Measurements from ENCODE around the gene AIFM2. TPM values are rescaled to one million over a fixed set of nuclear protein-coding genes. Genes with fewer than 3 reads are reported as not detected.

The AIFM2 gene
- total RNA-seq, 4 donors from 2014 or later = 11.8 to 23.3 (median 16.9) TPM

GRCh38 chr10:70135684-70136083 is 3.1 kb upstream of the AIFM2 start:
- Histone ChIP-seq H3K4me1 (peaks cover 0 to 26% (median 9%) of the 10 kb centered on the region in 3 donors), H3K36me3 (peaks cover 0 to 19% of the 10 kb centered on the region in 2 donors), H3K27ac (no peak overlapping the region), H3K4me3 (no peak overlapping the region), H3K9me3 (no peaks in the 10 kb centered on the region), H3K27me3 (no peaks in the 10 kb centered on the region)
- ATAC-seq = no peak
- 67 to 71% methylated on average over 1 to 6 of the region's 7 CpGs for WGBS, 2 donors (ENCODE audit: low coverage in 1 of 2)
- no peak for TF ChIP-seq CTCF (IDR thresholded peaks at IDR 0.05)
- no peak for TF ChIP-seq EP300 (IDR thresholded peaks at IDR 0.05)
- TF ChIP-seq POLR2AphosphoS5 (IDR thresholded peaks at IDR 0.05) = no peak
- no peak for TF ChIP-seq POLR2A (IDR thresholded peaks at IDR 0.05)

- TF ChIP-seq CTCF (IDR thresholded peaks at IDR 0.05) (no peak), EP300 (IDR thresholded peaks at IDR 0.05) (no peak), POLR2A (IDR thresholded peaks at IDR 0.05) (no peak), POLR2AphosphoS5 (IDR thresholded peaks at IDR 0.05) (no peak)
- Histone ChIP-seq H3K4me1 (peaks cover 0 to 31% (median 9%) of the 10 kb centered on the region in 3 donors), H3K27ac (no peak overlapping the region), H3K27me3 (no peaks in the 10 kb centered on the region), H3K36me3 (peaks cover 0 to 19% of the 10 kb centered on the region in 2 donors), H3K4me3 (no peak overlapping the region), H3K9me3 (no peaks in the 10 kb centered on the region)
- no peak for ATAC-seq
- WGBS, 2 donors (ENCODE audit: low coverage in 1 of 2) = 94% methylated on average over 3 of the region's 3 CpGs; no CpG with 5 or more reads in 1 of the 2 donors
These were observed 2.4 kb upstream of the AIFM2 start for GRCh38 chr10:70135046-70135445.

GRCh38 chr10:70131560-70131937 is 1.1 kb downstream of the AIFM2 start:
- Histone ChIP-seq H3K9me3 (no peaks in the 10 kb centered on the region), H3K36me3 (peaks cover 0 to 8% of the 10 kb centered on the region in 2 donors), H3K27me3 (no peaks in the 10 kb centered on the region), H3K27ac (peak overlapping the region in 3 of 4 donors; percentile 85 to 87 (median 85)), H3K4me3 (peak overlapping the region in 1 of 2 donors; percentile 86), H3K4me1 (peaks cover 0 to 31% (median 9%) of the 10 kb centered on the region in 3 donors)
- WGBS, 2 donors (ENCODE audit: low coverage in 1 of 2) = no CpG with 5 or more reads among the region's 4 CpGs
- ATAC-seq = no peak
- TF ChIP-seq EP300 (IDR thresholded peaks at IDR 0.05) (no peak), CTCF (IDR thresholded peaks at IDR 0.05) (no peak), POLR2AphosphoS5 (IDR thresholded peaks at IDR 0.05) (no peak), POLR2A (IDR thresholded peaks at IDR 0.05) (no peak)

DNA sequence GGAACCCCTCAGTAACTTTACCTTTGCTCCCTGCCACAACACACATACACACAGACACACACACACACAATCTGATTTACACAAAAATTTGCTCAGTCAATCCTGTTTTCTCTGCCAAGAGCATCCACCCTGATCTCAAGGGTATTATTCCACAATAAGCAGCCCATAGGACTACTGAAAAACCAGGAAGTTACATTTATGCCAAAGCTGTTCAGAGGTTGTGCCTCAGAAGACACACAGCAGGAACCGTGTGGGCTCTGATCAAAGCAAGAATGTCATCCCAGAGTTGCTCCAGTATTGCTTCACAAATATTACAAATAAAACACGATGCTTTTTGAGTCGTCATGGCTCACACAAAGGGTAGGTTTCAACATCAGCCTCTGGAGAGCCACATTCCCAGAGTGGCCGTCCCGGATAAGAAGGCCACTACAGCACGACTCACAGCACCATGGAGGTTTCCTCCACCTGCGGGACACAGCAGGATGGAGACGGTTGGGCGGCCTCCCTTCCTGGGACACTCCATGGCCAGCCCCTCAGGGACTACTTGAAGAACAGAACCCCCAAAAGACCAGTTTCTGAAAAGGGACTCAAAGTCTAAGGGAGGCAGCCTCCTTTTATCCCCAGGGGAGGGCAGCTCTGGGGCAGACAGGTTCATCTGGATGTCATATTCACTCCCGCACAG is 1.6 kb downstream of the AIFM2 start:
- no peak for TF ChIP-seq POLR2A (IDR thresholded peaks at IDR 0.05)
- no peak for TF ChIP-seq CTCF (IDR thresholded peaks at IDR 0.05)
- no peak for TF ChIP-seq EP300 (IDR thresholded peaks at IDR 0.05)
- TF ChIP-seq POLR2AphosphoS5 (IDR thresholded peaks at IDR 0.05) = peak; percentile 43
- H3K4me3 ChIP-seq = peak overlapping the region in 1 of 2 donors; percentile 86
- peak; percentile 70 for ATAC-seq
- H3K4me1 ChIP-seq = peaks cover 0 to 31% (median 9%) of the 10 kb centered on the region in 3 donors
- peak overlapping the region in 3 of 4 donors; percentile 85 to 87 (median 85) for H3K27ac ChIP-seq
- WGBS, 2 donors (ENCODE audit: low coverage in 1 of 2) = 67 to 72% methylated on average over 1 to 9 of the region's 10 CpGs
- H3K36me3 ChIP-seq = peaks cover 0 to 8% of the 10 kb centered on the region in 2 donors
- H3K27me3 ChIP-seq = no peaks in the 10 kb centered on the region
- H3K9me3 ChIP-seq = no peaks in the 10 kb centered on the region
